Stimulated activated CD8-positive, alpha-beta memory T cell treated with anti-CD3 and anti-CD28 coated beads, Interleukin-4, amount 100 ng/mL, for 4 hours (primary cell): ENCODE measurements around the gene ITPK1.

Experiments
- DNase-seq, 2 donors: peaks; one replicate each; pipeline ENCODE4 v3.0.0-alpha.2; 2020; ENCODE audit warnings: low read depth in 2 of 2, low spot score in 1 of 2

ITPK1 gene

DNA sequence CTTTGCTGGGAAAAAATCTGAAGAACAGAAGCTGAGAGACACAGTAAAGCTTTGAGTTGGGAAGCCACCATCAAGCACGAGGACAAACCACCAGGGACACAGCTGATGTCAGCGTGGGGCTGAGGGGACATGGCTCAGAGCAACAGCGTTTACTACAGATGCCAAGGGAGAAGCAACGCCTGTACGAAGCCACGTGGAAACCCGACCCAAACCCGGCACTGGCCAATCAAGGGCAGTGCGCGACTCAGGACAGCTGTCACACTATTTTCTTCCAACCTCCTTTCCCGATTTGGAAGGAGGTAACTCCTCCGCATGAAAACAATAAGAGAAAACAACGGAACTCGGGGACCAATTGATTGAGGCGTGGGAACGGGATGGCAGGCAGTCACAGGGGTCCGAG is 213.0 kb downstream of the ITPK1 start:
- no peak for DNase-seq

DNA sequence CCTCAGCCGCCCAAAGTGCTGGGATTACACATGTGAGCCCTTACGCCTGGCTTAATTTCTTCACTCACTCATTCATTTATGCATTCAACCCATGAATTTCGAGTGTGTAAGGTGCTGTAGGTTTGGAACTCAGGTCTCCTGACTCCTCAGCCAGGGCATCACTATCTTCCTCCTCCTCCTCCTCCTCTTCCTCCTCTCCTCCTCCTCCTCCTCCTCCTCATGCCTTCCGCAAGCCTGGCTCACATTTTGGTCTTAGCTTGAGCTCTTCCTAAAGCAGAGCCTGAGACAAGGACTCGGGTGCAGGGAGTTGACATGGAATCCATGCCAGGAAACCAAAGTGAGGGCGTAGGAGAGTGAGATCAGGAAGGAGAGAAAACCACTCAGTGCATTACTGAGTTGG is 213.5 kb downstream of the ITPK1 start:
- DNase-seq = no peak

DNA sequence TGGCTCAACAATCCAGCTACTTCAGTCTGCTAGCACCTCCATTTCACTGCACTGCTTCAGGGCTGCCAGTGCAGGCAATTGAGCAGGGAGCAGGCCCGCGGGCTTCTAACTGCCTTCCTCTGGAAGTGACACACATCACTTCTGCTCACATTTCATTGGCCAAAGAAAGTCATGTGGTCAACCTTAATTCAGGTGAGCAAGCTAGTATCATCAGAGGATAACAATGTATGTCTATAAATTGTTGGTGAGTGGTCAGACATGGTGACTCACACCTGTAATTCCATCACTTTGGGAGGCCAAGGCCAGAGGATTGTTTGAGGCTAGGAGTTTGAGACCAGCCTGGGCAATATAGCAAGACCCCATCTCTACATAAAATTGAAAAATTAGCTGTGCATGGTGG is 215.1 kb downstream of the ITPK1 start:
- no peak for DNase-seq

DNA sequence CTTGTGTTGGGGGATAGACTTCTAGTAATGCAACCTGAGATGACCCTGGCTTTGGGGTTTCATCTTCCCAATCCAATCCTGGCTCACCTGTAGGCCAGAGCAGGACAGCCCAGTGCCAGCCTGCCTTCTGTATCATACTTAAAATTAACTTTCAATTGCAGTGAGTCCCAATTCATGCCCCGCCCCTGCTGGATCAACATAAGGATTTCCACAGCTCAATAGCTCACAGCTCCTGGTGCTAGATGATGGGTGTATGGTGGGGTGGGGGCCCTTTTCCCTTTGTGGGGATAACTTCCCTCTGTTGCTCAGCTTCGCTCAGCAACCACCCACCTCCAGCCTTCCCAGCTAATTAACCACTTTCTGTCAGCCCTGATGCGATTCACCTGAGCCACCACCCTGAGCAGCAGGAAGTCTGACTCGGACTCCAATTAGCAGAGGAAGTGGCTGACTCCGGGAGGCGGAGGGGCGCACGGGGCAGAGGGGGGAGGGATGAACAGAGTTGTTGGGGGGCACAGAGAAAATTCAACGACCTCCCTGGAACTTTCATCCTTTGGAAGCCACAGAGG is 217.1 kb downstream of the ITPK1 start:
- no peak for DNase-seq

DNA sequence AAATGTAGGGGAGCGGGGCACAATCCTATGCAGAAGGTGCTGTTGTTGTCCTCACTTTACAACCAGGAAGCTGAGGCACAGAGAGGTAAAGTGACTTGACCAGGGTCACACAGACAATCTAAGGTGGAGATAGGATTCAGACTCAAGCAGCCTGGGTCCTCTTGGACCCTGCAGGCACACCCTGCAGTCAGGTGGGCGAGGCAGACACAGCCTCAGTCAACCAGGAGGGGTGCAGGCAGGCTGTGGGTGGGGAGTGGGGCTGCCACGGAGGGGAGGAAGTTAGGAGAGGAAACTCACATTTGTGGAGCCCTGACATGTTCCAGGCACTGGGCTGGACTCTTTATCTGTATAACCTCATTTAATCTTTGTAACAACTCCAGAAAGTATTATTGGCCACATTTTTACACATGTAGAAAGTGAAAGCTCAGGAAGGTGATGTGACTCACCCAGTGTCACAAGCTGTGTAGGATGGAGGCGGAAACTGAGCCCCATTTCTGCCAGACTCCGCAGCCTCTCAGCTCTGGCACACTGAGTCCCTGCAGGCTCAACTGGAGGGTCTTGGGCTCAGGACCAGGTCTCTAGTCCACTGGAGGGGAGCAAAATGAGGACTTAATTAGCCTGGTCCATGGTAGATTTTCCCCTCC is 217.7 kb downstream of the ITPK1 start:
- peak in 1 of 2 donors; percentile 4 for DNase-seq

DNA sequence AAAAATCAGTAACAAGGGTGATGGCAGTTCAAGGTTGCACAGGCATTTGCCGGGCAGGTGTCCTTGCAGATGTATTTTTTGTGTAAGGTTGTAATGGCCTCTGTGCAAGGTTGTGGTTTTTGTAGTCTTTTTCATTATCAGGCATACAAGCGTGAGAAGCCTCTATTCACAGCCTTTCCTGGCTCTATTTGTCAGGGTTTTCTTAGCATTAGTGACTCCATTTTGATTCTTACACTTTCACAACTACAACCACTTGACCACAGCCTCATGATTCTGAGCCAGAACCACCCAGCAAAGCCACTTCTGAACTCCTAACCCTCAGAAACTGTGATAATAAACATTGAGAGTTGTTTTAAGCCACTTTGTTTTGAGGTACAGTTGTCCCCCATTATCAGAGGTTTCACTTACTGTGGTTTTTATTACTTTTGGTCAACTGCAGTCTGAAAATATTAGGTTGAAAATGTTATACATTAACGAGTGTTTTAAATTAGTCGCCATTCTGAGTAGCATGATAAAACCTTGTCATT is 220.3 kb downstream of the ITPK1 start:
- DNase-seq = no peak

DNA sequence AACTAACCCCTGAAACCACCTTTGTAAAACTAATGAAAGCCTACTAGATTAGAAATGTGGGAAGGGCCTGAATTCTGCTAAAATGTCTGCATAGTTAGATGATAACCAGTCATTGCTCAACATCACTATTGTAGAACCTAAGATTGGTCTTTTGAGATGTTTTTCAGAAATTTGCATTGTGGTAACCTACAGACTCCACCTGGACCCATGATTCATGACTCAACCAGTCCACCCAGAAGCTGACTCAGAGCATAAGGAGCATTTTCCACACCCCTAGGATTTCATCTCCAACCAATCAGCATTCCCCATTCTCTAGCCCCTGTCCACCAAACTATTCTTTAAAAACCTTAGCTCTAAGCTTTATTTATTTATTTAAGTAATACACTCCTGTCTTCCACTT is 223.1 kb downstream of the ITPK1 start:
- no peak for DNase-seq

DNA sequence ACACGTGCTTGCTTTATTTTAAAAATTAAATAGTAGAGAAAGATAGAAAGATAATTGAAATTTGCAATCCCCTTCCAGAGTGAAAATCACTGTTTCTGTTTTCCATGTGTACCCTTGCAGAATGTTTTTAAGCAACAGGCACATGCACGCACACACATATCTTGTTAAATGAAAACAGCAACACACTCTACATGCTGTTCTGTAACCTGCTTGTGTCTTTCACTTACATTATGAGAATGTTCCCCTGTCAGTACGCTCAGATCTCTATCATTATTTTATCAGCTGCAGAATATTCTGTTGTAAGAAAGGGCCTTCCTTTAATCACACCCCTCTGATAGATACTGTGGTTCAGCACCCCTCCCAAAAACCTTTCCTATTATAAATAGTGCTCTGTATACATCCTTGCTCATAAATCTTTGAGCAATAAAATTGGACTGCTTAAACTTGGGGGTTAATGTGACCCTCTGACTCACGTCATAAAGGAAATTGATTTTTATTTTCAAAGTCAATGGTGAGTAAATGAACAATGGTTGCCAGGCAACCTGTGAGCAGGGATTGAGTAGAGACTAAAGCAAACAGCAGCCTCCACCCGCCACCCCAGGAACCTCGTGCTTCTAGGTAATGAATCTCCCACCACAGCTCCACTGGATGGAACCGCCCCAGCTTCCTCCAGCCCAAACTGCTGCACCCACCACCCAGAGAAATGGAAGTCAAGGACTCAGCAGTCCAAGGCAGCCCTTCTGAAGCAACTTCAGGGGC is 224.7 kb downstream of the ITPK1 start:
- no peak for DNase-seq

DNA sequence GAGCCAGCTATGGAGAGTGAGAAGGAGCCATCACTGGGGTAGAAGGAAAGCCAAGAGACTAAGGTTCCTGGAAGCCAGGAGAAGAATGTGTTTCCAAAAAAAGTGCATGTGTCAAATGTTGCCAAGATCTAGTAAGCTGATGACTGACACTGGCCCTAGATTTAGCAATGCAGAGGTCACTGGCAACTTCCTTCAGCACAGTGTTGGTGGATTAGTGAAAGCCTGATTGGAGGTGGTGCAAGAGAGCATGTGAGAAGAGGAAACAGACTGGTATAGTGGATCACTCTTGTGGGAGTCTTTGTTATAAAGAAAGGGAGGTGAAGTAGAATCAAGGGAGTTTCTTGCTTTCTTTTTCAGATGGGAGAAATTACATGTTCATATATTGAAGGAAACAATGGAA is 226.8 kb downstream of the ITPK1 start:
- DNase-seq = no peak

DNA sequence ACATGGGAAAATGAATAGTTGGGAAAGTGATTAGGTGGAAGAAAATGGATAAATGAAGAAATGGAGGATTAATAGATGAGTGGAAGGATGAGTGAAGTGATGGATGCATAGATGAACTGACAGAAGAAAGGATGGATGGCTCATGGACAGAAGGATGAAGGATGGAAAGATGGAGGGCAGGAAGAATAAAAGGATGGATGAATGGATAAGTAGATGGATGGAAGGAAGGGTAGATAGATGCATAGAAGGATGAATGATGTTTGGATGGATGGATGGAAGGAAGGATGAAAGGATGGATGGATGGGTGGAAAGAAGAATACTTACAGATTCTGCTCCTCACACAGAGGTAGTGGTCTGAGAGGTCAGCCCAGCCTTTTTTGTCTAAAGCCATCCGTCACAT is 228.6 kb downstream of the ITPK1 start:
- DNase-seq = no peak
